Hippocampal formation (tissue), 2 donors: ENCODE results near the gene ANKUB1.

Experiments
- DNase-seq, 2 donors: peaks; one replicate each; lab custom pipeline; 2025; lab: John Stamatoyannopoulos, UW

Gene ANKUB1

GRCh38 chr3:149763565-149764195 is 28.7 kb downstream of the ANKUB1 start:
- no peak for DNase-seq

GRCh38 chr3:149753717-149754116 is 38.6 kb downstream of the ANKUB1 start:
- no peak for DNase-seq

GRCh38 chr3:149752788-149753136 is 39.6 kb downstream of the ANKUB1 start:
- DNase-seq: no peak

GRCh38 chr3:149752051-149752787 is 40.1 kb downstream of the ANKUB1 start, which contains the start of gene COMMD2:
COMMD2 (minus strand) TSS chr3:149752489; CDS start chr3:149752444, 45 bp downstream.
- DNase-seq: peak; percentile 72 to 73

GRCh38 chr3:149751551-149751950 is 40.8 kb downstream of the ANKUB1 start:
- no peak for DNase-seq

GRCh38 chr3:149744606-149745005 is 47.7 kb downstream of the ANKUB1 start:
- DNase-seq: no peak

- DNase-seq: no peak
These were observed 48.2 kb downstream of the ANKUB1 start for GRCh38 chr3:149744151-149744550.

GRCh38 chr3:149739396-149739795 is 53.0 kb downstream of the ANKUB1 start:
- no peak for DNase-seq

GRCh38 chr3:149738876-149739275 is 53.5 kb downstream of the ANKUB1 start:
- no peak for DNase-seq

- DNase-seq: no peak
These were observed 55.5 kb downstream of the ANKUB1 start for GRCh38 chr3:149736953-149737205.

GRCh38 chr3:149736175-149736952 is 56.0 kb downstream of the ANKUB1 start:
- no peak for DNase-seq

GRCh38 chr3:149732234-149732633 is 60.1 kb downstream of the ANKUB1 start:
- DNase-seq: no peak

- no peak for DNase-seq
These were observed 64.7 kb downstream of the ANKUB1 start for GRCh38 chr3:149727656-149728055.

GRCh38 chr3:149726716-149727407 is 65.5 kb downstream of the ANKUB1 start:
- DNase-seq: no peak

- DNase-seq: no peak
These were observed 68.6 kb downstream of the ANKUB1 start for GRCh38 chr3:149723781-149724180.

- DNase-seq: no peak
These were observed 71.4 kb downstream of the ANKUB1 start for GRCh38 chr3:149720918-149721317.

- peak; percentile 15 to 68 for DNase-seq
These were observed 74.8 kb downstream of the ANKUB1 start for GRCh38 chr3:149717391-149718056.

GRCh38 chr3:149716984-149717383 is 75.4 kb downstream of the ANKUB1 start:
- no peak for DNase-seq

GRCh38 chr3:149715247-149715646 is 77.1 kb downstream of the ANKUB1 start:
- DNase-seq: no peak

GRCh38 chr3:149713730-149714654 is 78.4 kb downstream of the ANKUB1 start:
- DNase-seq: no peak
